ENCODE measurements around the gene OR2AP1.
"Not testable (repeated sequence)": the region's sequence is repeated elsewhere in the genome, so short reads cannot be mapped to it uniquely, and the experiment has no call there.

Gene OR2AP1

DNA sequence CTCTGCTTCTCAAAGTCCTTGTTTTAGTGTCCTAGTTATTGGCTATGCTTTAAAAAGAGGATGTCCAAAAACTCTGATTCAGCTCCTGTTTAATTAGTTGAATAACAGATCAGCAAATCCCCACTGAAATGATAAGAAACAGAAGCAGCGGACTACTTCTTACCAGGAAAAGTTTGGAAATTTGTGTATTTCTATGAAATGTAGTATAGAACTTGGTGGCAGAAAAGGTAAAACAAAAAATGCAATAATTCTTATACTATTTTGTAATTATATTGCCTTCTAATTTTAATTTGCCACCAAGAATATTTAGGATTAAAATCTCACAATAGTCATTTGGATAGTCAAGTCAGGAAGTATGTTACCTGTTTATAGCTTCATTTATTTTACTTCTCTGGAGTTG lies at the start of gene OR2AP1:
Gene OR2AP1 (plus strand): TSS at position 301 of the 400 bp plus-strand sequence. CDS start 1,947 bp downstream, outside the sequence.
- DNase-seq: no peak

DNA sequence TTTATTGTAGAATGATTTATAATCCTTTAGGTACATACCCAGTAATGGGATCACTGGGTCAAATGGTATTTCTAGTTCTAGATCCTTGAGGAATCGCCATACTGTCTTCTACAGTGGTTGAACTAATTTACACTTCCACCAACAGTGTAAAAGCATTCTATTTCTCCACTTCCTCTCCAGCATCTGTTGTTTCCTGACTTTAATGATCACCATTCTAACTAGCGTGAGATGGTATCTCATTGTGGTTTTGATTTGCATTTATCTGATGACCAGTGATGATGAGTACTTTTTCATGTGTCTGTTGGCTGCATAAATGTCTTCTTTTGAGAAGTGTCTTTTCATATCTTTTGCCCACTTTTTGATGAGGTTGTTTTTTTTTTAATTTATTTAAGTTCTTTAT lies 24.0 kb upstream of the OR2AP1 start:
- not testable (repeated sequence) for DNase-seq

DNA sequence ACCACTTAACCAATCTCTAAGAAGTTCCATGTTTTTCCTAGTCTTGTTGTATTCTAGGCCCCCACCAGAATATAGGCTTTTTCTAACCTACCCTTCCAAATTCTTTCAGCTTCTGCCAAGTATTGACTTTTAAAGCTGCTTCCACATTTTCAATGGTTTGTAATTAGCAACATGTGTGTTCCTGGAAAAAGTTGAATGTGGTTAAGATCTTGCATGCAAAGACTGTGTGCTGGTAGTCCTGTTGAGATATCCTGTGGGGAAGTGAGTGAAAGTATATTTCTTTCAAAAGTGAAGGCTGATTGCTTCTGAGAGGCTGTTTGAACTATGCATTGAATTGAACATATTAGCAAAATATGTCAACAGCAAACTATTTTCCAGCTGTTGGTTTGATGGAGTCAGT lies 23.5 kb upstream of the OR2AP1 start:
- DNase-seq: no peak

GRCh38 chr12:55549302-55549701 lies 23.0 kb upstream of the OR2AP1 start, which contains the start of gene OR6C4:
Gene OR6C4, plus strand, starts transcription at chr12:55549602. Its CDS starts 1,625 bp downstream, at chr12:55551227.
- no peak for DNase-seq

- DNase-seq: no peak
Measured at GRCh38 chr12:55554296-55554695, 18.0 kb upstream of the OR2AP1 start.

DNA sequence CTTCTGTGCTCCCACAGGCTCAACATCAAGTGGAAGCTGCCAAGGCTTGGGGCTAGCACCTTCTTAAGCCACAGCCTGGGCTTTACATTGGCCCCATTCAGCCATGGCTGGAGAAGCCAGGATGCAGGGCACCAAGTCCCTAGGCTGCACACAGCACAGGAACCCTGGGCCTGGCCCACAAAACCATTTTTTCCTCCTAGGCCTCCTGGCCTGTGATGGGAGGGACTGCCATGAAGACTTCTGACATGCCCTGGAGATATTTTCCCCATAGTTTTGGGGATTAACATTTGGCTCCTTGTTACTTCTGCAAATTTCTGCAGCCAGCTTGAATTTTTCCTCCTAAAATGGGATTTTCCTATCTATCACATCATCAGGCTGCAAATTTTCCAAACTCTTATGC lies 2.2 kb upstream of the OR2AP1 start:
- DNase-seq: not testable (repeated sequence)

DNA sequence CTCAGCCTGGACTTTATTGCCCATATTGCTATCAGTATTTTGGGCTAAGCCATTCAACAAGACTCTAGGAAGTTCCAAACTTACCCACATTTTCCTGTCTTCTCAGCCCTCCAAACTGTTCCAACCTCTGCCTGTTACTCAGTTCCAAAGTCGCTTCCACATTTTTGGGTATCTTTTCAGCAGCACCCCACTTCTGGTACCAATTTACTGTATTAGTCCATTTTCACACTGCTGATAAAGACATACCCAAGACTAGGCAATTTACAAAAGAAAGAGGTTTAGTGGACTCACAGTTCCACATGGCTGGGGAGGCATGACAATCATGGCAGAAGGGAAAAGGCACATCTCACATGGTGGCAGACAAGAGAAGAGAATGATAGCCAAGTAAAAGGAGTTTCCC lies 1.6 kb upstream of the OR2AP1 start:
- not testable (repeated sequence) for DNase-seq

- no peak for DNase-seq
Measured at GRCh38 chr12:55582066-55582465, 9.8 kb downstream of the OR2AP1 start.

- DNase-seq: no peak
Measured at GRCh38 chr12:55585817-55586216, 13.5 kb downstream of the OR2AP1 start.

- not testable (repeated sequence) for DNase-seq
Measured at GRCh38 chr12:55590152-55590551, 17.9 kb downstream of the OR2AP1 start.

GRCh38 chr12:55607821-55608594 lies 35.7 kb downstream of the OR2AP1 start:
- DNase-seq: no peak

DNA sequence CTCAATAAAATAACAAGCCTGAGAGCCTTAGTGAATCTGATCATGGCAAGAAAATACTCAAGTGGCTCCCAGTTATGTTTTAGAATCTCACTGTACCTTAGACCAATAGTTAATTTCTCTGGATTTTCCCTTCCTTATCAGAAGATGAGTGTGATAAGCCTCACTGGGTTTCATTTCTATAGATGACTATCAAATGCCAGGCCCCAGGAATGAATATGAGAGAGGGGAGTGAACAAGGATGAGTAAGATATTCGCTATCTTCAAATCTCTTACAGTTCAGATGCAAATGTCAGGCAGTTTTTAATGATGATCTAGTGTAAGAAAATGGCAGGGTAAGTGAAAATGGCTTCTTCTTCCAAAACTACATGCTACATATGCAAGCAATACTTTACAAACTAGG lies 38.3 kb downstream of the OR2AP1 start:
- no peak for DNase-seq

GRCh38 chr12:55612646-55613045 lies 40.4 kb downstream of the OR2AP1 start:
- DNase-seq: no peak

GRCh38 chr12:55614764-55615163 lies 42.5 kb downstream of the OR2AP1 start:
- no peak for DNase-seq

DNA sequence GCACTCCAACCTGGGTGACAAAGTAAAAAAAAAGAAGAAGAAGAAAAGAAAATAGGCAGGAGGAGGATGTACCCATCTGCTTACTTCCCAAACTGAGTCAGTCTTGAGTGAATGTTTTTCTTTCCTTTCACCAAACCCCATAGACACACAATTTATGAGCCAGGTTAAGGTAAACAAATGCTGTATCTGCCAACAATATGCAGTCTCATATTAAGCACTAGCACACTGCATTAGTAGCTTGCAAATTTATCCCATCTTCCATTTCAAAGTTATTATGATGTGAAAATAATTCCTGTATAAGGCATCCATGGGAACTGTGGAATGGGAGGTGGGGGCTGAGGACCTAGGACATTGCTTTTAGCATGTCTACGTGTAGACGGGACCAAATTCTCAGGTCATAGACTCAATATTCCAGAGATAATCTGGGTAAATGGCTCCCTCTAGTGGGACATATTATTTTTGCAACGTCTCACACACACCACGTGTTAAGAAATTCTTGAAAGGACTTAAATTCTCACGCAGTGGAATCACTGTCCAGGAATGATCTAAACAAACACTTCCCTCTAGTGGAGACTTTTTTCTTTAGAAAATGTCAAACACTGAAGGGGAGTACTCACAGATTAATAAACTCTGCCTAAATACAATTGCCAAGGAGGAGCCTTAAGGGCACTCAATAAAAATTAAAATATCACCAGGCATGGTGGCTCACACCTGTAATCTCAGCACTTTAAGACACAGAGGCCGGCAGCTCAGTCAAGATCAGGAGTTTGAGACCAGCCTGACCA lies 47.3 kb downstream of the OR2AP1 start:
- peak; percentile 14 to 19 for DNase-seq

- DNase-seq: peak; percentile 35 to 47
Measured at GRCh38 chr12:55624056-55624455, 51.8 kb downstream of the OR2AP1 start.
